CD4-positive, alpha-beta T cell treated with Interleukin-6 for 4 hours (primary cell): ENCODE measurements around the gene VPS33B.
A peak's percentile ranks its signal among the peaks of the same experiment; 100 is the strongest.

Experiments
- DNase-seq: peaks from one replicate; pipeline ENCODE4 v3.0.0-alpha.2; 2020; ENCODE audit warnings: mixed read lengths

Gene VPS33B

GRCh38 chr15:90974216-90974615, 48.2 kb downstream of the VPS33B start:
- DNase-seq, result no peak

- no peak for DNase-seq
Measured at GRCh38 chr15:90972133-90972532, 50.3 kb downstream of the VPS33B start.

- no peak for DNase-seq
Measured at GRCh38 chr15:90970274-90970673, 52.1 kb downstream of the VPS33B start.

GRCh38 chr15:90968434-90968833, 54.0 kb downstream of the VPS33B start:
- DNase-seq, result no peak

DNA sequence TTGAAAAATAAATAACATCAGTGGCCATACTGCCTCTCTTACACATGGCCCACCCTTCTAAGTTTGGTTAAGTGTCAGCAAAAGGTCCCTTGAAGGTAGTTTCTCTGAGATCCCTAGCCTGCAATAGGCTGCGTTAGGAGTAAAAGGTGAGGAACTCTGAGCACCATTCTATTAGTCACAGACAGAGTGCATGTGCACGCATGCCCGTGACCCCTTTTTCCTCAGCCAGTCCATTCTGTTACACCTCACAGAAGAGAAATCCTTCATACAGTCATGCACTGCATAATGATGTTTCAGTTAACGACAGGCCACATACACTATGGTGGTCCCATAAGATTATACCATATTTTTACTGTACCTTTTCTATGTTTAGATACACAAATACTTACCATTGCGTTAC, 55.2 kb downstream of the VPS33B start:
- DNase-seq, result no peak

GRCh38 chr15:90966262-90966661, 56.1 kb downstream of the VPS33B start:
- DNase-seq, result no peak

GRCh38 chr15:90962021-90962420, 60.4 kb downstream of the VPS33B start:
- no peak for DNase-seq

DNA sequence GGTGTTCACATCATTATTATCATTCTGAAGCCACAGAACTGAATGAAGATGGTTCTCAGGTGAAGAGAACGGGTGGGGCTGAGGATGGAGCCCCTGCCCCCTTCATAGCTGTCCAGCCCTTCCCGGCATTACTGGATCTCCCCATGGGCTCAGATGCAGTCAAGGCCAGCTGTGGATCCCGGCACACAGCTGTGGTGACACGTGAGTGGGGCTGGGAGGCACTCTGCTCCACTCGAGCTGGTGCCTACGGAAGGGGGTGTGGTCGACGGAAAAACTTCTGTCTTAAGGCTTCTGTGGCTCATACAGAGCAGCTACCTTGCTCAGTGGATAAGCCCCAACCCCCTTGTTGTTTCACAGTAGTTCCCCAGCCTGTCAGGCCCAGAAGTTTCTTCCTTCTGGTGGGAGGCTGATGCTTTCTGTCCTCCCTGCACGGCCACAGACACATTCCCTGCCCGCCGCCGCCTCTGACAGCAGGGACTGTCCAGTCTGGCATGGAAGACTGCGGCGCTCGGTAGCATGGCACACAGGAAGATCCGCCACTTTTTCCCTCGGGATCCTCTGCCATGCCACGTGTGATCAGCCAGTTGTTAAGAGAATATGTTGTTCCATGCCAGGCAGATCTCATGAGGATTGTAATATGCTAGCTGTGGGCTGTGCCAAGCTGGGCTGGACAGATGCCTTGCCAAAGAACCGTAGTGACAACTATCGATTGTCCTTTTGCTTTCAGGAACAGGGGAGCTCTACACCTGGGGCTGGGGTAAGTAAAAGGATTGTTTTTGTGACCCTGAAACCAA, 61.9 kb downstream of the VPS33B start:
- no peak for DNase-seq

GRCh38 chr15:90959894-90960293, 62.5 kb downstream of the VPS33B start:
- no peak for DNase-seq

- no peak for DNase-seq
Measured at GRCh38 chr15:90959028-90959595, 63.3 kb downstream of the VPS33B start.

- DNase-seq, result no peak
Measured at GRCh38 chr15:90957791-90958190, 64.6 kb downstream of the VPS33B start.

- DNase-seq, result no peak
Measured at GRCh38 chr15:90957031-90957790, 65.2 kb downstream of the VPS33B start.

GRCh38 chr15:90956274-90957030, 65.9 kb downstream of the VPS33B start:
- peak; percentile 71 for DNase-seq

DNA sequence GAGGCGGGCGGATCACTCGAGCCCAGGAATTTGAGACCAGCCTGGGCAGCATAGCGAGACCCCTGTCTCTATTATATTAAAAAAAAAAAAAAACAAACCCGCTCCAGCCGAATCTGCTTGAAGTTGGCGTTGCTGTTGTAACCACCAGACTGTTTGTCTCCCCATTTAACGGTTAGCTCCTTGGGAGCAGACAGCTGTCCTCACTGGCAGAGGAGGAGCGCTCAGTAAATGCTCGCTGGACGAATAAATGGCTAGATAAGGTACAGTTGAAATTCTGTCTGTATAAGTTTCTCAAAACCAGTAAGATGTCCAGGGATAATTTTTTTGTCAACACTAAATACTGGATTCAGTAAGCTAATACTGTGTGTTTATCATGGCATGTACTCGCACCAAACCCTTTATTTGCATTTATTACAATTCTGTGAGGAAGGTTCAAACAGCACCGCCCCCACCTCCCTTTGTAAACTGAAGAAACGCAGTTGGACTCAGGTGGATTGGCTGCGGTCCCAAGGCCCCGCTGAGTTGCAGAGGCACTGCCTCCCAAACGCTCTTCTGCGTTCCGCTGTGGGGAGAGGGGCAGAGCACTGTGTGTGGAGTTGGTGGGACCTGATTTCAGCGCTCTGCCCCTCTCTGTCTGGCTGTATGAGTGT, 66.6 kb downstream of the VPS33B start:
- DNase-seq, result no peak

DNA sequence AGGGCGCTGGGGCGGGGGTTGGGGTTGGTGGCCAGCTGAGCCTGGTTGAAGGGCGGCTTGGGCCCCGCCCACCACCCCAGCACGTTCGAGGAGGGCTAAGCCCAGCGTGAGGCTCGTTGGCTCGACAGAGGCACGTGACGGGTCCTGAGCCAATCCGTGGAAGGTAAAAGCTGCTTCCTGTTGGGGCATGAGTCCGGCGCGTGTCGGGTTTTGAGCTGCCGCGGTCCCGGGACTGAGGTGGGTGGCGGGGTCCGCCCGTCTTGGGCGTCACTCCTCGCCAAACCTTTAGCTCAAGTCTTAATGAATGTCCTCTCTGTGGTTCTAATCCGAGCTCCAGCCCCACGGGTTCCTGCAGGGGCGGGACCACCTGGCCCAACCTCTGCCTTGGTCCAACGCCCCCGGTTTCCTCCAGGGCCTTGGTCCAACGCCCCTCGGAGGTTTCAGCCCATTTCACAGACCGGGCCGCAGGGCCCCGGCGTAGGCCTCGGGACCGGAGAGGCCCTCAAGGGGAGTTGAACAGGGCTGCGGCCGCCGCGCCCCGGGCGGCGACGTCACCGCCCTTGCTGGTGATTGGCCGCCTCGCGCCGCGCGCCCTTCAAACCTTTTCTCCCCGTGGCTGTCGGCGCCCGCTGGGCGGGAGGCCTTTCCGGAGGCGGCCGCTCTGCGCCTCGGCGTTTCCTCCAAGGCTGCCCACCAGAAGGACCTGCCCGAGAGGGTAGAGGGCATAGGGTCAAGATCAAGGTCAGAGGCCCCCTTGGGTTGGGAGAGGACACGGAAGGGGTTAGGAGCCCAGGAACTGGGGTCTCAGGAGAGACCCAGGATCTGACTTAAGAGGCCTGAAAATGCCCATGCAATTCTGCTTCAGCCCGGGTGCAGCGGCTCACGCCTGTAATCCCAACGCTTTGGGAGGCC, 67.4 kb downstream of the VPS33B start, which contains the start of gene RCCD1:
TSS of gene RCCD1 (plus strand) at position 173 of the 912 bp plus-strand sequence. CDS start 1,851 bp downstream, outside the sequence.
- DNase-seq, result peak; percentile 89

DNA sequence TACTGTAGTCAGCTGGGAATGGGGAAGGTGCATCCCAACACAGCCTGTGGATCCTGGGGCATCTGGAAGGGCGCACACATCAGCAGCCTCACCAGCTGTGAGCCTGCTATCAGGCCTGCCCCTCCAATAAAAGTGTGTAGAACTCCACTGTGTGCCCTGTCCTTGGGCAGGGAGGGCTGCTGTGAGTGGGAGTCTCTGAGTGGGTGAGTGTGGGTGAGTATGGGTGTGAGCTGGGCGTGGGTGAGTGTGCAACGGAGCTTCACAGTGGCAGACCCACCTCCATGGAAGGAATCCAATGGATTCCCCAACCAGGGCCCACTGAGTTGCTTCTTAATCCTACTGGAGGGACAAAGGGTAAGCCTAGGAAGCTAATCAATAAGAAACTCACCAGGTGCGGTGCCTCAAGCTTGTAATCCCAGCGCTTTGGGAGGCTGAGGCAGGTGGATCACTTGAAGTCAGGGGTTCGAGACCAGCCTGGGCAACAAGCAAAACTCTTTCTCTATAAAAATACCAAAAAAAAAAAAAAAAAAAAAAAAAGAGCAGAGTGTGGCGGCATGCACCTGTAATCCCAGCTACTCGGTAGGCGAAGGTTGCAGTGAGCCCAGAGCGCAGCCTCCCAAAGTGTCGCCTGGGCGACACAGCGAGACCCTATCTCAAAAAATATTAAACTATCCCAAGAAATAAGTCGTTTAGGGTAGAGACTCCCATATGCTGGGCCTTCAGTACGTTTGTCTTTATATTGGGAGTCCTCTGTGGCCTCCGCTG, 68.3 kb downstream of the VPS33B start:
- DNase-seq, result no peak

- DNase-seq, result no peak
Measured at GRCh38 chr15:90952901-90953677, 69.3 kb downstream of the VPS33B start.

DNA sequence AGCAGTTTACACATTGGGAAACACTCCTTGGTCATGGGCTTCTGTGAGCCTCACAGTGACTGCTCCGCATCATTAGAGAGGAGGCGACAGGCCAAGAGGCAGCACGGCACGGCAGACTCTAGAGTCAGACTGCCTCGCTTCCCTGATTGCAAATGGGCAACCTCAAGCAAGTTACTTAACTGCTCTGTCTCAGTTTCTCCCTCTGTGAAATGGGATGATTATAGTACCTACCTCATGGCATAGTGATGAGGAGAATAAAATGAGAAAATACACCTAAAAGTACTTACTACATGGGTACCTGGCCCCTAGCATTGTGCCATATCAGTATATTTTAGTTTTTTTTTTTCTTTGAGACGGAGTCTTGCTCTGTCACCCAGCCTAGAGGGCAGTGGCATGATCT, 71.7 kb downstream of the VPS33B start:
- no peak for DNase-seq

GRCh38 chr15:90949979-90950675, 72.3 kb downstream of the VPS33B start:
- DNase-seq, result no peak
